ENCODE results near the gene RNMT. TPM values are rescaled to one million over a fixed set of nuclear protein-coding genes. Genes with fewer than 3 reads are reported as not detected.

RNMT gene
- total RNA-seq, 1 experiment from 2014 or later: 58.2 TPM

DNA sequence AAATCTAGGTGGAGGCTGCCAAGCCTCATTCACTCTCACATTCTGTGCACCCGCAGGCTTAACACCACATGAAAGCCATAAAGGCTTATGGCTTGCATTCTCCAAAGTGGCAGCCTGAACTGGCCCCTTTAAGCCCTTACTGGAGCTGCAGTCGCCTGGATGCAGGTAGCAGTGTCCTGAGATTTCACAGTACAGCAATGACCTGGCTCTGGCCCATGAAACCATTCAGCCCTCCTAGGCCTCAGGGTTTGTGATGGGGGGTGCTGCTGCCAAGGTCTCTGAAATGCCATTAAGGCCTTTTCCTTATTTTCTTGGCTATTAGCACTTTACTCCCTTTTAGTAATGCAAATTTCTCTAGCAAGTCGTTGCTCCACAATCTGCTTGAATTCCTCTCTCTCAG is 48.6 kb downstream of the RNMT start:
- ATAC-seq (peak; percentile 72), DNase-seq (ENCODE audit: low spot score) (no peak)
- POLR2A ChIA-PET: interaction anchor here (0.6 kb wide), 1 partner anchor 9 kb away, joined by 3 read pairs; no protein-coding TSS in a partner anchor
- CTCF ChIA-PET: no interaction called here
- H3K9me3 Mint-ChIP-seq: peaks cover 24% of the 10 kb centered on the region
- 0 out of 2 replicates have a peak overlapping the region, but pooled peaks have one; percentile 14 for H3K27ac Mint-ChIP-seq
- no peak overlapping the region for H3K4me3 Mint-ChIP-seq
- TF ChIP-seq, protein P1, sequence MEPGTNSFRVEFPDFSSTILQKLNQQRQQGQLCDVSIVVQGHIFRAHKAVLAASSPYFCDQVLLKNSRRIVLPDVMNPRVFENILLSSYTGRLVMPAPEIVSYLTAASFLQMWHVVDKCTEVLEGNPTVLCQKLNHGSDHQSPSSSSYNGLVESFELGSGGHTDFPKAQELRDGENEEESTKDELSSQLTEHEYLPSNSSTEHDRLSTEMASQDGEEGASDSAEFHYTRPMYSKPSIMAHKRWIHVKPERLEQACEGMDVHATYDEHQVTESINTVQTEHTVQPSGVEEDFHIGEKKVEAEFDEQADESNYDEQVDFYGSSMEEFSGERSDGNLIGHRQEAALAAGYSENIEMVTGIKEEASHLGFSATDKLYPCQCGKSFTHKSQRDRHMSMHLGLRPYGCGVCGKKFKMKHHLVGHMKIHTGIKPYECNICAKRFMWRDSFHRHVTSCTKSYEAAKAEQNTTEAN (CRISPR knock-in tag; IDR thresholded peaks at IDR 0.05): no peak
- peaks cover 19% of the 10 kb centered on the region for H3K4me1 Mint-ChIP-seq
- H3K27me3 Mint-ChIP-seq (ENCODE audit: low read depth): no peaks in the 10 kb centered on the region; the same call in 1 of the 2 replicates
- peaks cover 9% of the 10 kb centered on the region for H3K36me3 Mint-ChIP-seq

DNA sequence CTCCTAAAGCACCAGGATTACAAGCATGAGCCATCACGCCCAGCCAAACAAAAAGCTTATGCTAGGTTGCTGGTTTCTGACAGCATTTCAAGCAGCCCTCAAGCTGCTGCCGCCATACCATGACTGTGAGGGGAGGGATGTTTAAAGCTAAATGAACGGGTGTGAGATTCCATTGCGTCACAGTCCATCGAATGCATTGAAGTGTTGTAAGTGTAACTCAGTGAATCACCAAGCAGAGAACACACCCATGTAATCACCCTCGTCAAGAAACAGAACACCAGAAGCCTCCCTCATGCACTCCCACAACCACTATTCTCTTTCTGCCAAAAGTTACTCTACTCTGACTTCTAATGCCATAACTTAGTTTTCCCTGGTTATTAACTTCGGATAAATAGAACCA is 64.7 kb downstream of the RNMT start:
- peaks cover 3% of the 10 kb centered on the region; the same call in 1 of the 2 replicates for H3K9me3 Mint-ChIP-seq
- peaks cover 12% of the 10 kb centered on the region for H3K4me1 Mint-ChIP-seq
- ChIA-PET POLR2A (no interaction called here), CTCF (interaction anchor here (1.0 kb wide), 1 partner anchor 111 kb away, joined by 3 read pairs; no protein-coding TSS in a partner anchor)
- H3K27me3 Mint-ChIP-seq (ENCODE audit: low read depth): no peaks in the 10 kb centered on the region
- no peak overlapping the region for H3K27ac Mint-ChIP-seq
- TF ChIP-seq KAT7 (CRISPR knock-in tag; IDR thresholded peaks at IDR 0.05; ENCODE audit: borderline replicate concordance) (no peak), SMAD3 (CRISPR knock-in tag; IDR thresholded peaks at IDR 0.05; ENCODE audit: borderline replicate concordance) (no peak)
- H3K36me3 Mint-ChIP-seq: no peaks in the 10 kb centered on the region
- no peak for DNase-seq (ENCODE audit: low spot score)
- no peak overlapping the region for H3K4me3 Mint-ChIP-seq
- ATAC-seq: no peak

DNA sequence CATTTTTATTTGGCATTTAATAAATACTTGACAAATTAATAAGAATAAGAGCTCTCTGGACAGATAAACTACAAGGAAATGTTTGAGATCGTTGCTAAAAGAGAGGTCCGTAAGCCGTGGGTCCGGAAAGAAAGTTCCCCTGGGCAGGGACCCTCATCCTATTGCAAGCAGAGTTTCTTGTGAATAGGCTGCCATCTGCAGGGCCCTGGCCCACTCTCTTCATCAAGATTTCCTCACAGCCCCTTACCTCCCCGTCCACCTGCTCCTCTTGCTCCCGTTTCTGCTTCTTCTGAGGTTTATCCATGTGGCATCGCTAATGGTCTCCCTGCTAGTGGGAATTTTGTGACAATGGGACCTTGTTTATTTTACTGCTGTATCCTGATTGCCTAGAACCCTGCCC is 67.3 kb downstream of the RNMT start:
- CTCF ChIA-PET: no interaction called here
- TF ChIP-seq ZNF396 (CRISPR knock-in tag; IDR thresholded peaks at IDR 0.05; ENCODE audit: borderline replicate concordance) (no peak), RORB (CRISPR knock-in tag; IDR thresholded peaks at IDR 0.05) (no peak)
- Mint-ChIP-seq H3K27ac (no peak overlapping the region), H3K4me3 (no peak overlapping the region), H3K36me3 (no peaks in the 10 kb centered on the region), H3K27me3 (ENCODE audit: low read depth) (no peaks in the 10 kb centered on the region; the same call in 1 of the 2 replicates), H3K9me3 (no peaks in the 10 kb centered on the region), H3K4me1 (peaks cover 25% of the 10 kb centered on the region)
- ATAC-seq (peak; percentile 96), DNase-seq (ENCODE audit: low spot score) (peak; percentile 48)
- POLR2A ChIA-PET: no interaction called here

DNA sequence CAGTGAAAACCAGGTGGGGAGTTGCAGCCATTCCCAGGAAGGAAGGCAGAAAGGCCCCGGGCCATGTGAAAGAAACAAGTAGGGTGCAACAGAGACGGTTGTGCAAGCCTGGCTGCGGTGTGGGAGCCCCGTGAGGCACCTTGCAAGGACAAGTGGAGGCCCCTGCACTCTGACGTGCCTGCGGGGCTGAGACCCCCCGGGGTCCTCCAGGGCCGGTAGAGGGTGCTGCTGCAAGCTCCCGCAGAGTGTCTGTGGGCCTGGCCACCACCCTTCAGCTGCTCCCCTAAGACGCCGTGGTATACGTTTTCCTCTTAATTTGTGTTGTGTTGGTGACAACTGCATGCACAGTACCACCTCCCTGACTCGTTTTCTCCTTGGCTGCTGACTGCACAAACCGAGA is 70.0 kb downstream of the RNMT start:
- H3K4me3 Mint-ChIP-seq: no peak overlapping the region
- DNase-seq (ENCODE audit: low spot score) (no peak), ATAC-seq (no peak)
- no peaks in the 10 kb centered on the region for H3K9me3 Mint-ChIP-seq
- H3K36me3 Mint-ChIP-seq: no peaks in the 10 kb centered on the region
- POLR2A ChIA-PET: no interaction called here
- H3K27me3 Mint-ChIP-seq (ENCODE audit: low read depth): peaks cover 9% of the 10 kb centered on the region
- TF ChIP-seq ATF1 (CRISPR knock-in tag; IDR thresholded peaks at IDR 0.05): no peak
- TF ChIP-seq, protein P2, sequence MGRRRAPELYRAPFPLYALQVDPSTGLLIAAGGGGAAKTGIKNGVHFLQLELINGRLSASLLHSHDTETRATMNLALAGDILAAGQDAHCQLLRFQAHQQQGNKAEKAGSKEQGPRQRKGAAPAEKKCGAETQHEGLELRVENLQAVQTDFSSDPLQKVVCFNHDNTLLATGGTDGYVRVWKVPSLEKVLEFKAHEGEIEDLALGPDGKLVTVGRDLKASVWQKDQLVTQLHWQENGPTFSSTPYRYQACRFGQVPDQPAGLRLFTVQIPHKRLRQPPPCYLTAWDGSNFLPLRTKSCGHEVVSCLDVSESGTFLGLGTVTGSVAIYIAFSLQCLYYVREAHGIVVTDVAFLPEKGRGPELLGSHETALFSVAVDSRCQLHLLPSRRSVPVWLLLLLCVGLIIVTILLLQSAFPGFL (CRISPR knock-in tag; IDR thresholded peaks at IDR 0.05; ENCODE audit: borderline replicate concordance): no peak
- no peak for TF ChIP-seq TEAD4 (CRISPR knock-in tag; IDR thresholded peaks at IDR 0.05)
- TF ChIP-seq FOXJ3 (CRISPR knock-in tag; IDR thresholded peaks at IDR 0.05; ENCODE audit: borderline replicate concordance): no peak
- no peak for TF ChIP-seq ZNF317 (CRISPR knock-in tag; IDR thresholded peaks at IDR 0.05; ENCODE audit: borderline replicate concordance, low read depth)
- TF ChIP-seq, protein P3, sequence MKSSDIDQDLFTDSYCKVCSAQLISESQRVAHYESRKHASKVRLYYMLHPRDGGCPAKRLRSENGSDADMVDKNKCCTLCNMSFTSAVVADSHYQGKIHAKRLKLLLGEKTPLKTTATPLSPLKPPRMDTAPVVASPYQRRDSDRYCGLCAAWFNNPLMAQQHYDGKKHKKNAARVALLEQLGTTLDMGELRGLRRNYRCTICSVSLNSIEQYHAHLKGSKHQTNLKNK (CRISPR knock-in tag; IDR thresholded peaks at IDR 0.05): no peak
- no peak for TF ChIP-seq NFATC4 (CRISPR knock-in tag; IDR thresholded peaks at IDR 0.05)
- no peak for TF ChIP-seq CBFB (CRISPR knock-in tag; IDR thresholded peaks at IDR 0.05; ENCODE audit: low read depth)
- no peak for TF ChIP-seq ZNF396 (CRISPR knock-in tag; IDR thresholded peaks at IDR 0.05; ENCODE audit: borderline replicate concordance)
- TF ChIP-seq SP1 (CRISPR knock-in tag; conservative IDR thresholded peaks at IDR 0.05): no peak
- TF ChIP-seq ZNF263 (CRISPR knock-in tag; IDR thresholded peaks at IDR 0.05; ENCODE audit: low read depth): no peak
- no peak for TF ChIP-seq TEAD1 (CRISPR knock-in tag; IDR thresholded peaks at IDR 0.05)
- no peak for TF ChIP-seq IRF2 (CRISPR knock-in tag; IDR thresholded peaks at IDR 0.05; ENCODE audit: borderline replicate concordance, low read depth)
- TF ChIP-seq FOXK1 (CRISPR knock-in tag; IDR thresholded peaks at IDR 0.05): no peak
- CTCF ChIA-PET: no interaction called here
- peaks cover 44% of the 10 kb centered on the region for H3K4me1 Mint-ChIP-seq
- no peak overlapping the region for H3K27ac Mint-ChIP-seq

Measured in WTC11 (cell line).